Measurements from ENCODE around the gene CDV3.
"Not testable (repeated sequence)": the region's sequence is repeated elsewhere in the genome, so short reads cannot be mapped to it uniquely, and the experiment has no call there.

CDV3 gene

DNA sequence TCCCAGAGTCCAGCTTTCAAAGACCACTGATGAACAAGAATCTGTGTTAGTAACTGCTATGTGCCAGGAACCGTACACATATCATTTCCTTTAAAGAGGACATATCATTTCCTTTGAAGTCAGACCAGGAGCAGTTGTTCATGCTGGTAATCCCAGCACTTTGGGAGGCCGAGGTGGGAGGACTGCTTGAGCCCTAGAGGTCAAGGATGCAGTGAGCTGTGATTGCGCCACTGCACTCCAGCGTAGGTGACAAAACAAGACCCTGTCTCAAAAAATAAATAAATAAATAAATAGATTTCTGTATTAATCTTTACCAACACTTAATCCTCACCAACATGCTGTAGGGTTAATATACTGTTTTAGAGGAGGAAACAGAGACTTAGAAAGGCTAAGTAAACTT lies 23.9 kb upstream of the CDV3 start:
- Histone ChIP-seq H3K9me3 (ENCODE audit: insufficient read depth, low read length, severe bottlenecking) (no peaks in the 10 kb centered on the region), H3K27me3 (ENCODE audit: insufficient read depth, low read length, poor library complexity) (no peaks in the 10 kb centered on the region), H4K20me1 (ENCODE audit: insufficient read depth, low read length) (no peaks in the 10 kb centered on the region), H3K4me1 (ENCODE audit: insufficient read depth, low read length) (no peaks in the 10 kb centered on the region), H3K4me2 (ENCODE audit: insufficient read depth, low read length) (no peak overlapping the region), H2AFZ (ENCODE audit: low read depth, low read length) (no peak overlapping the region), H3K27ac (ENCODE audit: low read length) (no peak overlapping the region), H3K9ac (ENCODE audit: low read depth, low read length) (no peak overlapping the region), H3K4me3 (ENCODE audit: low read depth in 1 of 2, low read length in 2 of 2) (no peak overlapping the region), H3K79me2 (ENCODE audit: insufficient read depth, low read length) (no peaks in the 10 kb centered on the region), H3K36me3 (ENCODE audit: insufficient read depth, low read length) (no peaks in the 10 kb centered on the region)
- ATAC-seq (ENCODE audit: insufficient read depth, low read depth) (no peak), DNase-seq (no peak)
- TF ChIP-seq, protein P1, sequence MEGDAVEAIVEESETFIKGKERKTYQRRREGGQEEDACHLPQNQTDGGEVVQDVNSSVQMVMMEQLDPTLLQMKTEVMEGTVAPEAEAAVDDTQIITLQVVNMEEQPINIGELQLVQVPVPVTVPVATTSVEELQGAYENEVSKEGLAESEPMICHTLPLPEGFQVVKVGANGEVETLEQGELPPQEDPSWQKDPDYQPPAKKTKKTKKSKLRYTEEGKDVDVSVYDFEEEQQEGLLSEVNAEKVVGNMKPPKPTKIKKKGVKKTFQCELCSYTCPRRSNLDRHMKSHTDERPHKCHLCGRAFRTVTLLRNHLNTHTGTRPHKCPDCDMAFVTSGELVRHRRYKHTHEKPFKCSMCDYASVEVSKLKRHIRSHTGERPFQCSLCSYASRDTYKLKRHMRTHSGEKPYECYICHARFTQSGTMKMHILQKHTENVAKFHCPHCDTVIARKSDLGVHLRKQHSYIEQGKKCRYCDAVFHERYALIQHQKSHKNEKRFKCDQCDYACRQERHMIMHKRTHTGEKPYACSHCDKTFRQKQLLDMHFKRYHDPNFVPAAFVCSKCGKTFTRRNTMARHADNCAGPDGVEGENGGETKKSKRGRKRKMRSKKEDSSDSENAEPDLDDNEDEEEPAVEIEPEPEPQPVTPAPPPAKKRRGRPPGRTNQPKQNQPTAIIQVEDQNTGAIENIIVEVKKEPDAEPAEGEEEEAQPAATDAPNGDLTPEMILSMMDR (IDR thresholded peaks at IDR 0.05; ENCODE audit: borderline replicate concordance, extremely low read depth, low read length, poor library complexity, severe bottlenecking), result no peak
- TF ChIP-seq EZH2 (IDR thresholded peaks at IDR 0.05; ENCODE audit: borderline replicate concordance, low read depth, low read length, severe bottlenecking), result no peak

DNA sequence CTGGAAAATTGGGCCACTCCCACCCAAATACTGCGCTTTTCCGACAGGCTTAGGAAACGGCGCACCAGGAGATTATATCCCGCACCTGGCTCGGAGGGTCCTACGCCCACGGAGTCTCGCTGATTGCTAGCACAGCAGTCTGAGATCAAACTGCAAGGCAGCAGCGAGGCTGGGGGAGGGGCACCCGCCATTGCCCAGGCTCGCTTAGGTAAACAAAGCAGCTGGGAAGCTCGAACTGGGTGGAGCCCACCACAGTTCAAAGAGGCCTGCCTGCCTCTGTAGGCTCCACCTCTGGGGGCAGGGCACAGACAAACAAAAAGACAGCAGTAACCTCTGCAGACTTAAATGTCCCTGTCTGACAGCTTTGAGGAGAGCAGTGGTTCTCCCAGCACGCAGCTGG lies 21.9 kb upstream of the CDV3 start:
- H3K4me1 ChIP-seq (ENCODE audit: insufficient read depth, low read length); H3K36me3 ChIP-seq (ENCODE audit: insufficient read depth, low read length); H3K4me3 ChIP-seq (ENCODE audit: low read depth in 1 of 2, low read length in 2 of 2); H4K20me1 ChIP-seq (ENCODE audit: insufficient read depth, low read length); H3K79me2 ChIP-seq (ENCODE audit: insufficient read depth, low read length); H2AFZ ChIP-seq (ENCODE audit: low read depth, low read length); ATAC-seq (ENCODE audit: insufficient read depth, low read depth); H3K27ac ChIP-seq (ENCODE audit: low read length); DNase-seq; H3K4me2 ChIP-seq (ENCODE audit: insufficient read depth, low read length); H3K9ac ChIP-seq (ENCODE audit: low read depth, low read length); H3K27me3 ChIP-seq (ENCODE audit: insufficient read depth, low read length, poor library complexity); H3K9me3 ChIP-seq (ENCODE audit: insufficient read depth, low read length, severe bottlenecking): not testable (repeated sequence)

DNA sequence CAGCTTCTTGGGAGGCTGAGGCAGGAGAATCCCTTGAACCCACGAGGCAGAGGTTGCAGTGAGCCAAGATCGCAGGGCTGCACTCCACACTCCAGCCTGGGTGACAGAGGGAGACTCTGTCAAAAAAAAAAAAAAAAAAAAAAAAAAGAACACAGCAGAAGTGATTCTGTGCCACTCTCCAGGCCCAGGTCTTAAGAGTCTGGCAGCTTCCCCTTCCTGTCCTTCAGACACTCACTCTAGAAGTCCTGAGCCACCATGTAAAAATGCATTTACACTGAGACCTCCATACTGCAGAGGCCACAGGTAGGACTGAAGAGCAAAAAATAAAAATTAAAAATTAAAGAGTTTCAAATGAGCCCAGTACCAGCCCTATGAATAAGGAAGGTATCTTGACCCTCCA lies 11.8 kb upstream of the CDV3 start:
- ATAC-seq (ENCODE audit: insufficient read depth, low read depth) (no peak), DNase-seq (no peak)
- H3K4me3 ChIP-seq (ENCODE audit: low read depth in 1 of 2, low read length in 2 of 2), result no peak overlapping the region
- H3K79me2 ChIP-seq (ENCODE audit: insufficient read depth, low read length), result no peaks in the 10 kb centered on the region
- H4K20me1 ChIP-seq (ENCODE audit: insufficient read depth, low read length), result no peaks in the 10 kb centered on the region
- no peaks in the 10 kb centered on the region for H3K36me3 ChIP-seq (ENCODE audit: insufficient read depth, low read length)
- no peak overlapping the region for H3K27ac ChIP-seq (ENCODE audit: low read length)
- H3K27me3 ChIP-seq (ENCODE audit: insufficient read depth, low read length, poor library complexity), result no peaks in the 10 kb centered on the region
- no peak overlapping the region for H2AFZ ChIP-seq (ENCODE audit: low read depth, low read length)
- H3K4me1 ChIP-seq (ENCODE audit: insufficient read depth, low read length), result no peaks in the 10 kb centered on the region
- no peak overlapping the region for H3K9ac ChIP-seq (ENCODE audit: low read depth, low read length)
- TF ChIP-seq, protein P1 (IDR thresholded peaks at IDR 0.05; ENCODE audit: borderline replicate concordance, extremely low read depth, low read length, poor library complexity, severe bottlenecking), result no peak
- no peak for TF ChIP-seq EZH2 (IDR thresholded peaks at IDR 0.05; ENCODE audit: borderline replicate concordance, low read depth, low read length, severe bottlenecking)
- H3K9me3 ChIP-seq (ENCODE audit: insufficient read depth, low read length, severe bottlenecking), result no peaks in the 10 kb centered on the region
- no peak overlapping the region for H3K4me2 ChIP-seq (ENCODE audit: insufficient read depth, low read length)

DNA sequence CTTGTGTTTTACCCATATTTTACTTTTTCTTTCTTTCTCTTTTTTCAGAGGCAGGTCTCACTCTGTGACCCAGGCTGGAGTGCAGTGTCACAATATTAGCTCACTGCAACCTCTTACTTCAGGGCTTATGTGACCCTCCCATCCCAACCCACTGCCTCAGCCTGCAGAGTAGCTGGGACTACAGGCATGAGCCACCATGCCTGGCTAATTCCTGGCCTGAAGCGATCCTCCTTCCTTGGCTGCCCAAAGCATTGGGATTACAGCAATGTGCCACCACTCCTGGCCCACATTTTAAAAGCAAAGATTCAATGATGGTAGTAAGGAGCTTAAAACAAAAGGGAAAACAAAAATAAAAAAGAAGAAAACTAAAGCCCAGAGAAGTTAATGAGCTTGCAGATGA lies 11.1 kb upstream of the CDV3 start:
- Histone ChIP-seq H3K9me3 (ENCODE audit: insufficient read depth, low read length, severe bottlenecking) (no peaks in the 10 kb centered on the region), H3K4me3 (ENCODE audit: low read depth in 1 of 2, low read length in 2 of 2) (no peak overlapping the region), H3K27me3 (ENCODE audit: insufficient read depth, low read length, poor library complexity) (no peaks in the 10 kb centered on the region), H3K4me2 (ENCODE audit: insufficient read depth, low read length) (no peak overlapping the region), H3K4me1 (ENCODE audit: insufficient read depth, low read length) (no peaks in the 10 kb centered on the region), H2AFZ (ENCODE audit: low read depth, low read length) (no peak overlapping the region), H4K20me1 (ENCODE audit: insufficient read depth, low read length) (no peaks in the 10 kb centered on the region), H3K36me3 (ENCODE audit: insufficient read depth, low read length) (no peaks in the 10 kb centered on the region), H3K79me2 (ENCODE audit: insufficient read depth, low read length) (no peaks in the 10 kb centered on the region), H3K27ac (ENCODE audit: low read length) (no peak overlapping the region), H3K9ac (ENCODE audit: low read depth, low read length) (no peak overlapping the region)
- ATAC-seq (ENCODE audit: insufficient read depth, low read depth), result no peak
- no peak for DNase-seq
- no peak for TF ChIP-seq EZH2 (IDR thresholded peaks at IDR 0.05; ENCODE audit: borderline replicate concordance, low read depth, low read length, severe bottlenecking)
- TF ChIP-seq, protein P1 (IDR thresholded peaks at IDR 0.05; ENCODE audit: borderline replicate concordance, extremely low read depth, low read length, poor library complexity, severe bottlenecking), result no peak
